DND-41 (cell line): Measurements from ENCODE around the gene TFAP2E.

Source experiments
- EZH2 ChIP-seq: IDR thresholded peaks from 3 replicates; pipeline ENCODE4 v1.6.1; 2012; ENCODE audit warnings: borderline replicate concordance, low read depth, mild to moderate bottlenecking, moderate library complexity, low read length, inconsistent platforms; ENCODE audit not compliant: severe bottlenecking
- TF ChIP-seq, protein P1 (sequence below): IDR thresholded peaks from 2 replicates; pipeline ENCODE4 v1.5.1; 2012; ENCODE audit warnings: borderline replicate concordance, low read length, moderate library complexity, mild to moderate bottlenecking; ENCODE audit not compliant: poor library complexity, severe bottlenecking; ENCODE audit errors: extremely low read depth

GRCh38 chr1:35564884-35565741 is 8.0 kb upstream of the TFAP2E start:
- TF ChIP-seq, protein P1, sequence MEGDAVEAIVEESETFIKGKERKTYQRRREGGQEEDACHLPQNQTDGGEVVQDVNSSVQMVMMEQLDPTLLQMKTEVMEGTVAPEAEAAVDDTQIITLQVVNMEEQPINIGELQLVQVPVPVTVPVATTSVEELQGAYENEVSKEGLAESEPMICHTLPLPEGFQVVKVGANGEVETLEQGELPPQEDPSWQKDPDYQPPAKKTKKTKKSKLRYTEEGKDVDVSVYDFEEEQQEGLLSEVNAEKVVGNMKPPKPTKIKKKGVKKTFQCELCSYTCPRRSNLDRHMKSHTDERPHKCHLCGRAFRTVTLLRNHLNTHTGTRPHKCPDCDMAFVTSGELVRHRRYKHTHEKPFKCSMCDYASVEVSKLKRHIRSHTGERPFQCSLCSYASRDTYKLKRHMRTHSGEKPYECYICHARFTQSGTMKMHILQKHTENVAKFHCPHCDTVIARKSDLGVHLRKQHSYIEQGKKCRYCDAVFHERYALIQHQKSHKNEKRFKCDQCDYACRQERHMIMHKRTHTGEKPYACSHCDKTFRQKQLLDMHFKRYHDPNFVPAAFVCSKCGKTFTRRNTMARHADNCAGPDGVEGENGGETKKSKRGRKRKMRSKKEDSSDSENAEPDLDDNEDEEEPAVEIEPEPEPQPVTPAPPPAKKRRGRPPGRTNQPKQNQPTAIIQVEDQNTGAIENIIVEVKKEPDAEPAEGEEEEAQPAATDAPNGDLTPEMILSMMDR, result no peak
- no peak for TF ChIP-seq EZH2
